Measurements from ENCODE around the gene CCSER1.
"Not testable (repeated sequence)": the region's sequence is repeated elsewhere in the genome, so short reads cannot be mapped to it uniquely, and the experiment has no call there.

The CCSER1 gene

DNA sequence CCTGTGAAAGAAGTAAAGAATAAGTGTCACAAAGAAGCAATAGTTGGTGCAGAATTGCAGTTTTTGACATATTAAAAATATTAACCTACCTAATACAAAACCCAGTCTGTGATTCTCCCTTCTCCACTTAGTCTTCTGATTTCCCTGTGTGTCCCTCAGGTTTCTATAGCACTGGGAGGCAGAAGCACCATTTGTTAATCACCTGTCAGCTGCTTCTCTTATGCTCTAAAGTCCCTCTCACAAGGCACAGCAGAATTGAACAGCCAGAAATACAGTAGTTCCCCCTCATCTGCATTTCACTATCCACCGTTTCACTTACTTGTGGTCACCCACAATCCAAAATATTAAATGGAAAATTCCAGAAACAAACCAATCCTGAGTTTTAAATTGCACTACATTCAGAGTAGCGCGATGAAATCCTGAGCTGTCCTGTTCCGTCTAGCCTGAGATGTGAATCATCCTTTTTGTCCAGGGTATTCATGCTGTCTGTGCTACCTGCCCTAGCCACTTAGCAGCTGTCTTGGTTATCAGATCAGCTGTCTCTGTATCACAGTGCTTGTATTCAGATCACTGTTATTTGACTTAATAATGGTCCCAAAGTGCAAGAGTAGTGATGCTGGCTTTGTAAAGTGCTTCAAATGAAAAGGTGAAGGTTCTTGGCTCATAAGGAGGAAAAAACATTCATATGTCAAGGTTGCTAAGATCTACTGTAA lies 1192.5 kb downstream of the CCSER1 start:
- no peak for DNase-seq

DNA sequence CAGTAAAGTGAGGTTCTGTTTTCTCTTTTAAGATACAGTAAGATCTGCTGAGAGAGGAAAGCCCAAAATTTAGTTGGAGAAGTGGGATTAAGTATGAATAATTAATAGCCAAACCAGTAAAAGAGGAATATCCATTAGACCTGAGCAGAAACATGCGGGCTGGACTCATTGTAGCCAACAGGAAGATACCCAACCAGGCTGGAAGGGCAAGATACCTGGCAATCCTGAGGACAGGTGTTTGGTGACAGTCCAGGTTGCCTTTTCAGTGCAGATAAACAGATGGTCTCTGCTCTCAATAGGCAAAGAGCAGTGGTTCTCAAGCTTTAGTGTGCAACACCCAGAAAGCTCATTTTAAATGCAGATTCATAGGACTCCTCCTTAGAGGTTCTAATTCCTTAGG lies 1195.8 kb downstream of the CCSER1 start:
- DNase-seq, result no peak

DNA sequence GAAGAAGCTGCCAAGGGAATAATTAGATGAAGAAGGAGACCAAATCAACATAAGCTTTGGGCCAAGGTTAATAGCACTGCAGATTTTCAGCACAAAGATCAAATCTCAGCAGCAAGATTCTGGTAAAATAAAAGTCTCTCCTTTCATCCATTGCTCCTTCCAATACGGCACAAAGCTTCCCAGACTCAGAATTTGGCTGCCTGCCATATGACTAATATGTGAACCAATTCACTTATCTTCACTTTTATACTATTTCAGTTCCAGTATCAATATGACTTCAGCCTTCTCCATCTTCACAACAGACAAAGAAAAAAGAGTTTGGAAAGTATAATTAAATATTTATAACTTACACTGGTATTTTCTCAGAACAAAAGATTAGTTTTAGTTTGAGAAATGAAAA lies 1198.3 kb downstream of the CCSER1 start:
- DNase-seq, result no peak

DNA sequence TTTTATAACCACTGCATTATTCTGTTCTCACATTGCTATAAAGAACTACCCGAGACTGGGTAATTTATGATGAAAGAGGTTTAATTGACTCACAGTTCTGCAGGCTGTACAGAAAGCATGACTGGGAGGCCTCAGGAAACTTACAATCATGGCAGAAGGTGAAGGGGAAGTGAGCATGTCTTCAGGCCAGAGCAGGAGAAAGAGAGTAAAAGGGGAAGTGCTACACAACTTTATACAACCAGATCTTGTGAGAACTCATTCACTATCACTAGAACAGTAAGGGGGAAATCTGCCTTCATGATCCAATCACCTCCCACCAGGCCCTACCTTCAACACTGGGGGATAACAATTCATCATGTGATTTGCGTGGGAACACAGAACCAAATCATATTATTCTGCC lies 1199.0 kb downstream of the CCSER1 start:
- not testable (repeated sequence) for DNase-seq

DNA sequence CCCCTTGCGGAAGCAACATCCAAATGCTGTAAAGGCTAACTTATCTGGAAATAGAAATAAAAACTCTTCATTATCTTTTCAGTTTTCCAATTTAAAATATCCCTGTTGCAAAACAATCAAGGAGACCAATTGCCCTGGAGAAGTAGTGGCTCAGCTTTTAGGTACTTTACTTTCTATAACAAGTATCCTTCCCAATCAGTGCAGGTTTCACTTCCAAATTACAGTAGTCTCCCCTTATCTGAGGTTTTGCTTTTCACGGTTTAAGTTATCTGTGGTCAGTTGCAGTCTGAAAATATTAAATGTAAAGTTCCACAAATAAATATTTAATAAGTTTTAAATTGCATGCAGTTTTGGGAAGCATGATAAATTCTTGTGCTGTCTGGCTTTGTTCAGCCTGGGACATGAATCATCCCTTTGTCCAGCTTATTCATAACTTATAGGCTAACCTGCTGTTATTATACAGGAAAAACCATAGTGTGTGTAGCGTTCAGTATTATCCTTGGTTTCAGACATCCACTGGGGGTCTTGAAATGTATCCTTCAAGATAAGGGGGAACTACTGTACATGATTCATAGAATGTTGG lies 1203.5 kb downstream of the CCSER1 start:
- DNase-seq, result no peak

DNA sequence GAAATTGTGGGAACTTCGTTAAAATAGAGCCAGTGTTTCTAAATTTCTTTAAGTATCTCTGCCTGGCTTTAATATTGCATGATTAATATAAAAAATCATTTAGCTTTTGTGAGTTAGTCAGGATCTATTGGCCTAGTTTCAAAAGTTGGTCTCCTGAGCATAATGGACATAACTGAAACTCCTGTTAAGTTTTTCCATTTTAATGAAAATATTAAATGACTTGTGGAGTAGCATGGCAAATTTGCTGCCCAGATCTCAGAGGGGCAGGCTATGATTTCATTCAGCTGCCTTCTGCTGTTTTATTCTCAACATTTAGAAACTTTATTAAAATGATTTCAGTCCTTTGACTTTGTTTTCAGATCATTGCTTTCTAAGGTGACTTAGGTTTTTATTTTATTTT lies 1213.6 kb downstream of the CCSER1 start:
- no peak for DNase-seq

DNA sequence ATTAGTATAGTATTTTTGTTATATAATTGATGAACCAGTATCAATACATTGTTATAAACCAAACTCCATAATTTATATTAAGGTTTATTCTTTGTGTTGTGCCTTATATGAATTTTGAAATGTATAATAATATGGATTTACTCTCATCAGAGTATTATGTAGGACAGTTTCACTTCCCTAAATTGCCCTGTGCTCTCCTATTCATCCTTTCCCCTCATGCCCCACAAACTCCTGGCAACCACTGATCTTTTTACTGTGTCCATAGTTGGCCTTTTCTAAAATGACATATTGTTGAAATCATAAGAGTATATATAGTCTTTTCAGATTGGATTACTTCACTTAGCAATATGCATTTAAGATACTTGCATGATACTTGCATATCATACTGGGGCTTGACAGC lies 1218.4 kb downstream of the CCSER1 start:
- no peak for DNase-seq

DNA sequence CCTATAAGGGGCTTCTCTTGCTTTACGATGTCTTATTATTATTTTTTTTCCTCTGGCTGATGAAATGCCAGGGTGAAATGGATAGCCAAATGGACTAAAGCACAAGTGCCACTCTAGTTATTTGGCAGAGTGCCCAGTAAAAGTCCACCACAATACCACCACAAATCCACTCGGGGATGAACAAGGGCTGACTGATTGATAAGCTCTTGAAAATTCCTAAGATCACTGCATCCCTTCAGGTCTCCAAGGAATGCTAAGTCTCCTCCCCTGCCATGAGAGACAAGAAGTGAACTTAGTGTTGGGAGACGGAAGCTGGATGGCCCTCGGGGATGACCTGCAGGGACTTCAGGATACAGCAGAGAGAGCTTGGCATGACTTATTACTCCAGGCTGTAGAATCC lies 1229.3 kb downstream of the CCSER1 start:
- DNase-seq, result not testable (repeated sequence)

DNA sequence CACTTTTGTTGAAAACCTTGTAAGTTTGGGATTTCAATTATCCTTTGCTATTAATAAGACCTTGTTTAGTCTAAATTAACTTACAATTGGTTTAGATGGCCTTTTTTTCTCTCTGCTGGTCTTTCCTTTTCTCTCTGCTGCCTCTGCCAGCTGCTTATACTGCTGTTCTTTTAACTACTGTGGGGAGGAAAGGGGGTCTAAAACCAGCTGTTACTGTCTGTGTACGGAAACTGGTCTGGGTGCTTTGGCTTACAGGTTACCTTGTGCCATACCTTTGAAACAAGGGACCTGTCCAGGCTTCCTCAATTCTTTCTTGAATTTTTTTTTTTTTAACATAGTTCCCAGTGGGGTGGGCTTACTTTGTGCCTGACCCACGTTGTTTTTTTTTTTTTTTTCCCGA lies 1230.8 kb downstream of the CCSER1 start:
- DNase-seq, result not testable (repeated sequence)

DNA sequence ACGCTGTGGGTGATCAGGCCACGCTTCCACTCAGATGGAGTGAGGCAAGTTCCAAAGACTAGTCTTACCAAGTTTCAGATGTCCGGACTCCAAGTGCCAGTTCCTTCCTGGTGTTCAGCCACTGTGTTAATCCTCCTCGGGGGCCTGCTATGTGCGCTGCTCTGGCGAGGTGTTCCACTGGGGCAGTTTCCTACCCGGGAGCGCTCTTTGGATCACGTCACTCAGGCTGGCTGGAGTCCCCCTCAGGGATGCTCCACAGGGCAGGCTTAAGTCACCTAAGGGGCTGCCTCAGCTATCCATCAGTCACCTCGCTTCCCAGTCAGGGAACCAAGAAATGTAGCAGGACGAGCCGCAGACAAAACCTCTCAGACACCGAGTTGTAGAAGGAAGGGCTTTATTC lies 1231.4 kb downstream of the CCSER1 start:
- DNase-seq, result not testable (repeated sequence)

DNA sequence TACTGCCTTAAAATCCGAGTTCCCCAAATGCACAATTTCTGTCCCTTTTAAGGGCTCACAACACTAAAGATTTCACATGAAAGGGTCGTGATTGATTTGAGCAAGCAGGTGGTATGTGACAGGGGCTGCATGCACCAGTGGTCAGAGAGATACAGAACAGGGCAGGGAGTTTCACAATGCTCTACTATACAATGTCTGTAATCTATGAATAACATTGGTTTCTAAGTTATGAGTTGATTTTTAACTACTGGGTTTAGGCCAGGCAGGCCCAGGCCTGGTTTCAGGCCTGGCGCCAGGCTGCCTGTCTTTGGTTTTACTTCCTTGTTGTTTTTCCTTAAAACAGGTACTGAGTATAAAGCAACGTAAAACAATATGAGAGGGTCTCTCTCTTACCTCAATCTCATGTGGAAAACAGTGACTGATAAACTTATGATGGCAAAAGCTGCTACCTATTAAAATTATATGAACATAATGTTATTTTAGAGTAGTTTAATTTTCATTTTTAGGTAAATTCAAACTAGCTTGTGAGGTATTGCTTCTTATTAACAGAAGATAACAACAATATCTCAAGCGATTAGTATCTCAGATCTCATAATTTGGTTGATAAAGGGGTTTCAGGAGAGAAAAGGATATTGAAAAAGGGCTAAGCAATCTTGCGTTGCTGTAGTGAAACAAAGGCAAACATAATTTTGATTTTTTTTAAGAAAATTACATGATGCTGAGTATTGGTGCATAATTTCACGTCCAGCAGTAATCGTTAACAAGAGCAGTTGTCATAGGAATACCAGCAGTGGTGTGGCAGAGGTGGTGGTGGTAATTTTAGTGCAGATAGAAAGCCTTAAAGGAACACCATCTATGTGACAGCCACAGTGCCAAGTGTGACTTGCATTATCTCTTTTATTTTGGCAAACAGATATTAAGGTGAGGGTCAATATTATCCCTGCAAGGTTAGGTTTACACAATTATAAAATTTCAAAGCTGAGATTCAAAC lies 1232.1 kb downstream of the CCSER1 start:
- DNase-seq, result no peak

DNA sequence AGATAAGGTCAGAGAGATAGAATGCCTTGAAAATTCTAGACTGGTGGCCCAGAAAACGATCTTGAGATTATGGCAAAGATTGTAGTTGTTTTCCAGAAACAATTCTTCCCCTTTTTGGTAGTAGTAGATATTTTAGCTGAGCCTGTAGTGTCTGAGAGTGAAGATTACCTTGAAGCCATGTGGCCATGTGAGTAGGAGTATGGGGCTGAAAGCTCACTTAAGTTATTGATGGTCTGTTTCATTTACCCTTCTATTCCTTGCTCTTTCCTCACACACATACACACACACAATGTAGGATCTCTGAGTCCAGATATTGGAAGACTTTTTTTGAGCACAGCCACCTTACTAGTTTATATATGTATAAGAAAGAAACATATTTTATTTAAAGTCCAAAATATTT lies 1234.9 kb downstream of the CCSER1 start:
- DNase-seq, result no peak

DNA sequence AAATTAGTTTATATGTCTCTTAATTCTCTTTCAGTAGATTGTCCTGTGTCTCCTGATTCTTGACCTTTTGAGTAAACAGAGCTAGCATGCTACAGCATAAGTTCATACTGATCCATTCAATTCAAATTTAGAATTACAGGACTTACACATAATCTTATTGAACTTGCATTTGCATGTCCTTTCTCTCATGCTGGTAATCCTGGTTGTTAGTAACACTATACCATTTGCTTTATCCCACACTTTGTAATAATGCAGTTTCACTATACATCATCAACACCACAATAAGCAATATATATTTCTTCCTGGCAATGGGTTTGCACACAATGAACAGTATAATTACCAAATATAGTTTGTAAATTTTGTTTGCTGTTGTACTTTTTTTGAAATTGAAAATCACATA lies 1239.4 kb downstream of the CCSER1 start:
- DNase-seq, result no peak

DNA sequence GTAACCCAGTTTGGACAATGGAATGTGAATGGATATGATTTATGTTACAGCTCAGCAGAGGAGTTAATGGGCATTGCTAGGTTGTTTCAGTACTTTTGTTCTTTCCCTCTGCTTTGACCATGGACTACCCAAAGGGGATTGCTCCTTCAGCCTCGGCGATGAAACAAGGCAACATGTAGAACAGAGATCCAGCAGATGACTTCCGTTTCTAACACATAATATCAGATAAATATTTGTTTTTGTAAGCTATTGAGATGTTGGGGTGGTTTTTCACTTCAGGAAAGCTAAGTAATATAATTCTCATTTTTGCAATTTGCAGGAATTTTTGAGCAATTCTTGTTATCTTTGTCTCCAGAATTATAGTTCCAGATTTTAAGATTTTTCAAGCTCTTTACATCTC lies 1241.9 kb downstream of the CCSER1 start:
- no peak for DNase-seq

DNA sequence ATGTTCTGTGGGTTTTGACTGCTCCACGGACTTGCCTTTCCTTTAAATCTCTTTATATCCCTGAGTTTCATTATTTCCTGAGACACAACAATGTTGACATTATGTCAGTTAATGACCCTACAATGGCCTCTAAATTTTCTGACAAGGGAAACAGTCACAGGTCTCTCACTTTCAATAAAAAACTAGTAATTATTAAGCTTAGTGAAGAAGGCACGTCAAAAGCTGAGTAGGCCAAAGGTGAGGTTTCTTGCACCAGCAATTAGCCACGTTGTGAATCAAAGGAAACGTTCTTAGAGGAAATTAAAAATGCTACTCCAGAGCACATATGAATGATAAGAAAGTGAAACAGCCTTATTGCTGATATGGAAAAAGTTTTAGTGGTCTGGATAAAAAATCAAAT lies 1246.4 kb downstream of the CCSER1 start:
- DNase-seq, result no peak

DNA sequence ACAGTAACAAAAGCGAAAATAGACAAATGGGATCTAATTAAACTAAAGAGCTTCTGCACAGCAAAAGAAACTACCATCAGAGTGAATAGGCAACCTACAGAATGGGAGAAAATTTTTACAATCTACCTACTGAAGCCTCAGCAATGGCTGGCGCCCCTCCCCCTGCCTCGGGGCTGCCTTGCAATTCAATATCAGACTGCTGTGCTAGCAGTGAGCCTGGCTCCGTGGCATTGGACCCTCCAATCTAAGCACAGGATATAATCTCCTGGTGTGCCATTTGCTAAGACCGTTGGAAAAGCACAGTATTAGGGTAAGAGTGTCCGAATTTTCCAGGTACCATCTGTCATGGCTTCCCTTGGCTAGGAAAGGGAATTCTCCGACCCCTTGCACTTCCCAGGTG lies 1278.2 kb downstream of the CCSER1 start:
- DNase-seq, result not testable (repeated sequence)

DNA sequence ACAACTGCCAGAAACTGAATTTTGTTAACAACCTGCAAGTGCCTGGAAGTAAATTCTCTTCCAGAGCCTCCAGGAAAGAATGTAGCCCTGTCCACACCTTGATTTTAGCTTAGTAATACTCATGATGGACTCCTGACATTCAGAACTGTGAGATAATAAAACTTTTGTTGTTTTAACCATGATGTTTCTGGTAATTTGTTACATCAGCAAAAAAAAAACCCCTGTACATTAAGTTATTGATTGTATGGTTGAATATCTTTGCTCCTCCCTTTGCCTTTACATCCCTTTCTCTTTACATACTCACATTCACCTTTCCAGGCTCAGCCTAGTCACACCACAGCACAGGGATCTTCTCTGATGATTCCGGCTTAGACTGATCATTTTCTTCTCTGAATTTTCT lies 1294.8 kb downstream of the CCSER1 start:
- DNase-seq, result no peak

DNA sequence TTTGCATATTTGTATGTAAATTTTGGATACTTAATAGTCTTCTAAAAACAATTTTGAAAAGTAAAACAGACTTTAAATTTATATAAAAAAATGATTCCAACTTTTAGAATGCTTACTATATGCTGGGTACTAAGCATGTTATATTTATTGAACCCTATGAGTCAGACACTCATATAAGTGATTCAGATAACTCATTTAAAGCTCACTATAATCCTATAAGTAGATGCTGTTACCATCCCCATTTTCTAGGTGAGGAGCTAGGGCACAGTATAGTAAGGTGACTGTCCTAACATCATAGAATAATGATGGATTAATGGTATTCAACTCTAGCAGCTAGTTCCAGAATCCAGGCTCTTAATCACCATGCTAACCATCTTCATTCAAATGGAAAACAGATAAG lies 1299.5 kb downstream of the CCSER1 start:
- no peak for DNase-seq

DNA sequence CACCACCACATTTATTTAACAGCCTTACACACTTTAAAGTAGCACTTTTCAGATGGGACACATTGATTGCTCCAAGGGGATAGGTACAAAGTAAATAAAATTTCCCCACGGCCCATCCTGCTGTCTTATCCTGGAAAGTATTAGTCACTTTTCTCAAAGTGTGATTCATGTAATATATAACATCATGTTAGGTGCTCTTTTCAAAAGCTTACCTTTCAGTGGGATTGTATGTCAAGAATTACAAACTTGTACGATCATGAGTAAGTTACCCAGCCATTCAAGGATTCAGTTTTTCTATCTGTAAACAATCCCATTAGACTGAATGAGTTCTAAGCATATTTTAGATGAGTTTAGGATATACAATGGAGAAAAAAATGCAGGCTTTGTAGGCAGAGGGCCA lies 1300.0 kb downstream of the CCSER1 start:
- DNase-seq, result no peak

DNA sequence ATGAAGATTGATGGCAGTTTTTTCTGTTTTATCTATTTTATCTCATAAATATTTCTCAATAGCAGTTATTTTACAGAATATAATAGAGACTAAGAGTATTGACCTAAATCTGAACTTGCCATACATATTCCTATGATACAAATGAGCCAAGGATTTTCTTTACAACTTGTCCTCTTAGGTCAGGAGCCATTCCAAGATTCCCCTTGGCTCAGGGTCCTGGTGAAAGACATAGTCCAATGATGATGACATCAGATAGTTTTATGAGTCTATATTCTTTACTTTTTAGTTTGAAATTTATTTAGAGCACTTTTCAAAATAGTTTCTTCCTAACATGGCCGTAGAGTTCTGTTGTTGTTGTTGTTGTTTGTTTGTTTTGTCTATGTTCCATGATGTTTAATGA lies 1307.4 kb downstream of the CCSER1 start:
- no peak for DNase-seq

DNA sequence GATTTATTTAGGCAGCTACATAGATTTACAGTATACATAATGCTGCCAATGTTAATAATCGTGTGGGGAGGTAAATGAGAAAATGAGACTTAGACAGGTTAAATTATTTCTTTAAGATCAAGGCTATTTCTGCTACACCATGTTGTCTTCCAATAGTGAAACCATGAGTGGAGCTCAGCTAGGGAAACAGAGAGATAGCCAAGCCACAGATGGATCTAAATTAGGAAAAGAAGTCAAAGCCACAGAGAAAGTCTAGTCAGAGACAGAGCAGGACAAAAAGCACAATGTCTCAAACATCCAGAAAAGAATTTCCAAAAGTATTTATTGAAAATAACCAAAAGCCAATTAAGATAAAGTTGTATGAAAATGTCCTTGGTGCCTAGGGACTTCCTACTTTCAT lies 1309.4 kb downstream of the CCSER1 start:
- no peak for DNase-seq

DNA sequence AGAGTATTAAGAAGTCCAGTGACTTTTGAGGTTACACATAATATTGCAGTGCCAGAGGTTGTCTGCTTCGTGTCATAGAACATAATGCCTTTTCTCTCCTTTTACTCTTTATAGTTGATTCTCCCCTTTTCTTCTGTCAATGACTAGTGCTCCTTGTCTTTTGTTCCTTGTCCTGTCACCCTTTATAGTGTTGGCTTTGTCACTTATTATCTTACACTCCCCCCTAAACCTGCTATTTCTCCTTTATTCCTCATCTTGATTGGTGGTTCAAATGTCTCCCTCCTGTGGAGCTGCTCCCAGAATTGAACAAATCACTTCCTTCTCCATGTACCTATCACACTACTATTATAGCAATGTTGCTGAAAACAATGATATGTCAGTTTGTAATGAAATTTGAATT lies 1320.0 kb downstream of the CCSER1 start:
- no peak for DNase-seq

DNA sequence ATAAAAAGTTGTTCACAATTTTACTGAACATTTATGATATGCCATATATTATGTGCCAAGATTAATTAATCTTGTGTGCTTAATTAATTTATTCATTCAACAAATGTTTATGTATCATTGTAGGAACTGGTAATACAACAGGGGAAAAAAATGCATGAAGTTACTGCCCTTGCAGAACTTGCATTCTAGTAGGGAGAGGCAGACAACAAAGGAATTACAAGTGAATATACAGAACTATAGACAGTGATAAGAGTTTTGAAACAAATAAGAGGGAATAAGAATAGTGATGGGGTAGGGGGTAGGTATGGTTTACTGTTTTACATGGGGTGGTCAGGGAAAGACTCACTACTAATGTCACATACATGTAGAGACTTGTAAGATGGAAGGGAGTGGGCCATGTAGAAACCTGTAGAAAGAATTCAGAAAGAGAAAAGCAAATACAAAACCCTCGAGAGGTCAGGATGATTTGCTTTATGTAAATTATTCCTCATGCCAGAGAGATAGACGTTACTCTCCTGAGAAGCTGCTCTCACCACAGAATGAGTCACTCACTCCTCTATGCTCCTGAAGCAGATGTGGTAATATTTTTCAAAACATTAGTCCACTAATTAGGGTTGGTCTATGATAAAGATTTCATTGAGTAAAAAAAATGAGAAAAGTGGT lies 1321.6 kb downstream of the CCSER1 start:
- DNase-seq, result no peak
